Endometrium (tissue), 2 donors: Measurements from ENCODE around the gene SLC15A5.

ENCODE experiments used
- FAIRE-seq: peaks from 2 replicates; lab custom pipeline; 2012; peaks lifted over from hg19 to GRCh38; lab: Jason Lieb, UNC
- donor health status: control.
- donor health status: control.

Gene SLC15A5

GRCh38 chr12:16277585-16277984 is at the start of gene SLC15A5:
Gene SLC15A5 (minus strand): TSS chr12:16277685. CDS start chr12:16277685, 0 bp downstream.
- FAIRE-seq = no peak

GRCh38 chr12:16325426-16325825 is 47.9 kb upstream of the SLC15A5 start:
- FAIRE-seq = no peak

GRCh38 chr12:16324772-16325171 is 47.3 kb upstream of the SLC15A5 start:
- FAIRE-seq = no peak

GRCh38 chr12:16324272-16324671 is 46.8 kb upstream of the SLC15A5 start:
- no peak for FAIRE-seq

- no peak for FAIRE-seq
Measured at GRCh38 chr12:16323638-16324037, 46.2 kb upstream of the SLC15A5 start.

- no peak for FAIRE-seq
Measured at GRCh38 chr12:16323010-16323409, 45.5 kb upstream of the SLC15A5 start.

GRCh38 chr12:16310934-16311333 is 33.4 kb upstream of the SLC15A5 start:
- no peak for FAIRE-seq

- FAIRE-seq = no peak
Measured at GRCh38 chr12:16307856-16308475, 30.5 kb upstream of the SLC15A5 start.

GRCh38 chr12:16303939-16304338 is 26.5 kb upstream of the SLC15A5 start:
- FAIRE-seq = no peak

GRCh38 chr12:16300736-16301135 is 23.3 kb upstream of the SLC15A5 start:
- FAIRE-seq = no peak

GRCh38 chr12:16300122-16300521 is 22.6 kb upstream of the SLC15A5 start:
- FAIRE-seq = no peak

GRCh38 chr12:16299403-16299802 is 21.9 kb upstream of the SLC15A5 start:
- FAIRE-seq = no peak

GRCh38 chr12:16297521-16297920 is 20.0 kb upstream of the SLC15A5 start:
- FAIRE-seq = no peak

GRCh38 chr12:16294376-16294956 is 17.0 kb upstream of the SLC15A5 start:
- FAIRE-seq = no peak

- no peak for FAIRE-seq
Measured at GRCh38 chr12:16291032-16291431, 13.5 kb upstream of the SLC15A5 start.

- no peak for FAIRE-seq
Measured at GRCh38 chr12:16285586-16285985, 8.1 kb upstream of the SLC15A5 start.

- no peak for FAIRE-seq
Measured at GRCh38 chr12:16282978-16283377, 5.5 kb upstream of the SLC15A5 start.

GRCh38 chr12:16282081-16282480 is 4.6 kb upstream of the SLC15A5 start:
- FAIRE-seq = no peak

GRCh38 chr12:16281157-16281556 is 3.7 kb upstream of the SLC15A5 start:
- no peak for FAIRE-seq

- no peak for FAIRE-seq
Measured at GRCh38 chr12:16272222-16272621, 5.3 kb downstream of the SLC15A5 start.

GRCh38 chr12:16271062-16271461 is 6.4 kb downstream of the SLC15A5 start:
- FAIRE-seq = no peak

GRCh38 chr12:16269946-16270345 is 7.5 kb downstream of the SLC15A5 start:
- no peak for FAIRE-seq

GRCh38 chr12:16266085-16266484 is 11.4 kb downstream of the SLC15A5 start:
- no peak for FAIRE-seq

- no peak for FAIRE-seq
Measured at GRCh38 chr12:16261944-16262475, 15.5 kb downstream of the SLC15A5 start.
